Stimulated activated CD8-positive, alpha-beta memory T cell treated with anti-CD3 and anti-CD28 coated beads, Interleukin-12 subunit alpha, Interleukin-12 subunit beta, amount 100 ng/mL, for 1 hour (primary cell): ENCODE data around the gene ZNF143.
A peak's percentile ranks its signal among the peaks of the same experiment; 100 is the strongest.
"Not testable (repeated sequence)": the region's sequence is repeated elsewhere in the genome, so short reads cannot be mapped to it uniquely, and the experiment has no call there.

ENCODE experiments used
- DNase-seq: peaks from one replicate; pipeline ENCODE4 v3.0.0-alpha.2; 2020; ENCODE audit warnings: low read depth

Gene ZNF143

GRCh38 chr11:9549216-9549615, 88.4 kb downstream of the ZNF143 start:
- not testable (repeated sequence) for DNase-seq

- no peak for DNase-seq
Measured at GRCh38 chr11:9550191-9550628, 89.4 kb downstream of the ZNF143 start.

- no peak for DNase-seq
Measured at GRCh38 chr11:9561279-9561982, 100.6 kb downstream of the ZNF143 start.

- no peak for DNase-seq
Measured at GRCh38 chr11:9562716-9563115, 101.9 kb downstream of the ZNF143 start.

GRCh38 chr11:9563196-9563730, 102.5 kb downstream of the ZNF143 start:
- DNase-seq = no peak

- no peak for DNase-seq
Measured at GRCh38 chr11:9565822-9566560, 105.2 kb downstream of the ZNF143 start.

GRCh38 chr11:9566561-9567063, 105.8 kb downstream of the ZNF143 start:
- no peak for DNase-seq

- DNase-seq = no peak
Measured at GRCh38 chr11:9567401-9567800, 106.6 kb downstream of the ZNF143 start.

GRCh38 chr11:9568161-9568853, 107.5 kb downstream of the ZNF143 start:
- no peak for DNase-seq

GRCh38 chr11:9568854-9569587, 108.2 kb downstream of the ZNF143 start:
- DNase-seq = no peak

GRCh38 chr11:9569588-9570164, 108.9 kb downstream of the ZNF143 start:
- DNase-seq = no peak

- DNase-seq = no peak
Measured at GRCh38 chr11:9570313-9571025, 109.7 kb downstream of the ZNF143 start.

- no peak for DNase-seq
Measured at GRCh38 chr11:9571071-9571762, 110.4 kb downstream of the ZNF143 start.

- DNase-seq = no peak
Measured at GRCh38 chr11:9571763-9572115, 110.9 kb downstream of the ZNF143 start.

- peak; percentile 94 for DNase-seq
Measured at GRCh38 chr11:9573052-9573774, 112.4 kb downstream of the ZNF143 start, which contains the start of gene WEE1. Gene WEE1 (plus strand): TSS chr11:9573670. CDS start chr11:9573934, 264 bp downstream.

GRCh38 chr11:9573775-9574621, 113.2 kb downstream of the ZNF143 start:
- no peak for DNase-seq

- no peak for DNase-seq
Measured at GRCh38 chr11:9574622-9575259, 113.9 kb downstream of the ZNF143 start.
